ENCODE data around the gene DNAH2.

DNAH2 gene

DNA sequence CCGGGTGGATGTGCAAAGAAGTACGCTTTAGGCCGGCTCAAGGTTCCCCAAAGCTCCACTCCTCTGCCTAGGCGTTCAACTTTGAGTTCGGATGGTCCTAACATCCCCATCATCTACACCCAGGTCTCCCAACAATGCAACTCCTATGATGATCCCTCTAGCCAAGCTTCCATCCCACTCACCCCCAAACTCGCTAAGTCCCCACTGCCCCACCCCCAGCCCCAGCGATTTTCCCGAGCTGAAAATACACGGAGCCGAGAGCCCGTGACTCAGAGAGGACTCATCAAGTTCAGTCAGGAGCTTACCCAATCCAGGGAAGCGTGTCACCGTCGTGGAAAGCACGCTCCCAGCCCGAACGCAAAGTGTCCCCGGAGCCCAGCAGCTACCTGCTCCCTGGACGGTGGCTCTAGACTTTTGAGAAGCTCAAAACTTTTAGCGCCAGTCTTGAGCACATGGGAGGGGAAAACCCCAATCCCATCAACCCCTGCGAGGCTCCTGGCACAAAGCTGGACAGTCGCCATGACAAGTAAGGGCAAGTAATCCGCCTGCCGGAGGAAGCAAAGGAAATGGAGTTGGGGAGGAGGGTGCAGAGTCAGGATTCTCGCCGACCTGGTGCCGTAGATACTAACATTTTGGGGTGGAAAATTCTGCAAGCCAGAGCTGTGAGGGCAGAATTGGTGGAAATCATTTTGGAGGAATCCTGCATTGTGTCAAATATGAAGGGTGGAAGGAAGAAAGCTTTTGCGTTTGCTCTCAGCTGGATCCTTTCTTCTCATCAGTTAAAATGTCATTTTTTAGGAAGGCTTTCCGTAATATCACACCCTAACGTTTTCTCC, 30.3 kb upstream of the DNAH2 start, which contains the start of gene TP53 (continued):
- TF ChIP-seq, protein P1, sequence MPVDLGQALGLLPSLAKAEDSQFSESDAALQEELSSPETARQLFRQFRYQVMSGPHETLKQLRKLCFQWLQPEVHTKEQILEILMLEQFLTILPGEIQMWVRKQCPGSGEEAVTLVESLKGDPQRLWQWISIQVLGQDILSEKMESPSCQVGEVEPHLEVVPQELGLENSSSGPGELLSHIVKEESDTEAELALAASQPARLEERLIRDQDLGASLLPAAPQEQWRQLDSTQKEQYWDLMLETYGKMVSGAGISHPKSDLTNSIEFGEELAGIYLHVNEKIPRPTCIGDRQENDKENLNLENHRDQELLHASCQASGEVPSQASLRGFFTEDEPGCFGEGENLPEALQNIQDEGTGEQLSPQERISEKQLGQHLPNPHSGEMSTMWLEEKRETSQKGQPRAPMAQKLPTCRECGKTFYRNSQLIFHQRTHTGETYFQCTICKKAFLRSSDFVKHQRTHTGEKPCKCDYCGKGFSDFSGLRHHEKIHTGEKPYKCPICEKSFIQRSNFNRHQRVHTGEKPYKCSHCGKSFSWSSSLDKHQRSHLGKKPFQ (tag by site-specific recombination; IDR thresholded peaks at IDR 0.05) = no peak
- TF ChIP-seq ZNF155 (tag by site-specific recombination; IDR thresholded peaks at IDR 0.05) (no peak), ZBTB20 (tag by site-specific recombination; IDR thresholded peaks at IDR 0.05) (peak; percentile 55; the same call in 1 of the 2 replicates), ZNF239 (tag by site-specific recombination; IDR thresholded peaks at IDR 0.05) (no peak), GLIS1 (tag by site-specific recombination; IDR thresholded peaks at IDR 0.05) (no peak), ZSCAN23 (tag by site-specific recombination; IDR thresholded peaks at IDR 0.05) (no peak), SCRT2 (tag by site-specific recombination; IDR thresholded peaks at IDR 0.05) (no peak), ZNF555 (tag by site-specific recombination; conservative IDR thresholded peaks at IDR 0.05) (no peak), ZNF19 (tag by site-specific recombination; IDR thresholded peaks at IDR 0.05; ENCODE audit: low read depth) (no peak), ZNF221 (tag by site-specific recombination; IDR thresholded peaks at IDR 0.05; ENCODE audit: borderline replicate concordance) (no peak), YY2 (tag by site-specific recombination; IDR thresholded peaks at IDR 0.05) (peak; percentile 89), YY1 (tag by site-specific recombination; IDR thresholded peaks at IDR 0.05) (peak; percentile 98), ZNF529 (tag by site-specific recombination; IDR thresholded peaks at IDR 0.05; ENCODE audit: insufficient replicate concordance) (no peak), MEIS1 (CRISPR knock-in tag; IDR thresholded peaks at IDR 0.05; ENCODE audit: borderline replicate concordance) (no peak)
- TF ChIP-seq, protein P2, sequence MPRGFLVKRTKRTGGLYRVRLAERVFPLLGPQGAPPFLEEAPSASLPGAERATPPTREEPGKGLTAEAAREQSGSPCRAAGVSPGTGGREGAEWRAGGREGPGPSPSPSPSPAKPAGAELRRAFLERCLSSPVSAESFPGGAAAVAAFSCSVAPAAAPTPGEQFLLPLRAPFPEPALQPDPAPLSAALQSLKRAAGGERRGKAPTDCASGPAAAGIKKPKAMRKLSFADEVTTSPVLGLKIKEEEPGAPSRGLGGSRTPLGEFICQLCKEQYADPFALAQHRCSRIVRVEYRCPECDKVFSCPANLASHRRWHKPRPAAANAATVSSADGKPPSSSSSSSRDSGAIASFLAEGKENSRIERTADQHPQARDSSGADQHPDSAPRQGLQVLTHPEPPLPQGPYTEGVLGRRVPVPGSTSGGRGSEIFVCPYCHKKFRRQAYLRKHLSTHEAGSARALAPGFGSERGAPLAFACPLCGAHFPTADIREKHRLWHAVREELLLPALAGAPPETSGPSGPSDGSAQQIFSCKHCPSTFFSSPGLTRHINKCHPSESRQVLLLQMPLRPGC (tag by site-specific recombination; IDR thresholded peaks at IDR 0.05) = peak; percentile 67; the same call in 1 of the 2 replicates
- TF ChIP-seq, protein P3, sequence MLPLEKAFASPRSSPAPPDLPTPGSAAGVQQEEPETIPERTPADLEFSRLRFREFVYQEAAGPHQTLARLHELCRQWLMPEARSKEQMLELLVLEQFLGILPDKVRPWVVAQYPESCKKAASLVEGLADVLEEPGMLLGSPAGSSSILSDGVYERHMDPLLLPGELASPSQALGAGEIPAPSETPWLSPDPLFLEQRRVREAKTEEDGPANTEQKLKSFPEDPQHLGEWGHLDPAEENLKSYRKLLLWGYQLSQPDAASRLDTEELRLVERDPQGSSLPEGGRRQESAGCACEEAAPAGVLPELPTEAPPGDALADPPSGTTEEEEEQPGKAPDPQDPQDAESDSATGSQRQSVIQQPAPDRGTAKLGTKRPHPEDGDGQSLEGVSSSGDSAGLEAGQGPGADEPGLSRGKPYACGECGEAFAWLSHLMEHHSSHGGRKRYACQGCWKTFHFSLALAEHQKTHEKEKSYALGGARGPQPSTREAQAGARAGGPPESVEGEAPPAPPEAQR (tag by site-specific recombination; IDR thresholded peaks at IDR 0.05) = no peak
- TF ChIP-seq, protein P4, sequence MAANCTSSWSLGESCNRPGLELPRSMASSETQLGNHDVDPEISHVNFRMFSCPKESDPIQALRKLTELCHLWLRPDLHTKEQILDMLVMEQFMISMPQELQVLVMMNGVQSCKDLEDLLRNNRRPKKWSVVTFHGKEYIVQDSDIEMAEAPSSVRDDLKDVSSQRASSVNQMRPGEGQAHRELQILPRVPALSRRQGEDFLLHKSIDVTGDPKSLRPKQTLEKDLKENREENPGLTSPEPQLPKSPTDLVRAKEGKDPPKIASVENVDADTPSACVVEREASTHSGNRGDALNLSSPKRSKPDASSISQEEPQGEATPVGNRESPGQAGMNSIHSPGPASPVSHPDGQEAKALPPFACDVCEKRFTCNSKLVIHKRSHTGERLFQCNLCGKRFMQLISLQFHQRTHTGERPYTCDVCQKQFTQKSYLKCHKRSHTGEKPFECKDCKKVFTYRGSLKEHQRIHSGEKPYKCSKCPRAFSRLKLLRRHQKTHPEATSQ (tag by site-specific recombination; IDR thresholded peaks at IDR 0.05) = no peak
- TF ChIP-seq, protein P5, sequence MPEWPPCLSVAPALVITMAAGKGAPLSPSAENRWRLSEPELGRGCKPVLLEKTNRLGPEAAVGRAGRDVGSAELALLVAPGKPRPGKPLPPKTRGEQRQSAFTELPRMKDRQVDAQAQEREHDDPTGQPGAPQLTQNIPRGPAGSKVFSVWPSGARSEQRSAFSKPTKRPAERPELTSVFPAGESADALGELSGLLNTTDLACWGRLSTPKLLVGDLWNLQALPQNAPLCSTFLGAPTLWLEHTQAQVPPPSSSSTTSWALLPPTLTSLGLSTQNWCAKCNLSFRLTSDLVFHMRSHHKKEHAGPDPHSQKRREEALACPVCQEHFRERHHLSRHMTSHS (tag by site-specific recombination; IDR thresholded peaks at IDR 0.05) = no peak
- TF ChIP-seq, protein P6, sequence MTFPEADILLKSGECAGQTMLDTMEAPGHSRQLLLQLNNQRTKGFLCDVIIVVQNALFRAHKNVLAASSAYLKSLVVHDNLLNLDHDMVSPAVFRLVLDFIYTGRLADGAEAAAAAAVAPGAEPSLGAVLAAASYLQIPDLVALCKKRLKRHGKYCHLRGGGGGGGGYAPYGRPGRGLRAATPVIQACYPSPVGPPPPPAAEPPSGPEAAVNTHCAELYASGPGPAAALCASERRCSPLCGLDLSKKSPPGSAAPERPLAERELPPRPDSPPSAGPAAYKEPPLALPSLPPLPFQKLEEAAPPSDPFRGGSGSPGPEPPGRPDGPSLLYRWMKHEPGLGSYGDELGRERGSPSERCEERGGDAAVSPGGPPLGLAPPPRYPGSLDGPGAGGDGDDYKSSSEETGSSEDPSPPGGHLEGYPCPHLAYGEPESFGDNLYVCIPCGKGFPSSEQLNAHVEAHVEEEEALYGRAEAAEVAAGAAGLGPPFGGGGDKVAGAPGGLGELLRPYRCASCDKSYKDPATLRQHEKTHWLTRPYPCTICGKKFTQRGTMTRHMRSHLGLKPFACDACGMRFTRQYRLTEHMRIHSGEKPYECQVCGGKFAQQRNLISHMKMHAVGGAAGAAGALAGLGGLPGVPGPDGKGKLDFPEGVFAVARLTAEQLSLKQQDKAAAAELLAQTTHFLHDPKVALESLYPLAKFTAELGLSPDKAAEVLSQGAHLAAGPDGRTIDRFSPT (tag by site-specific recombination; IDR thresholded peaks at IDR 0.05) = no peak
- TF ChIP-seq, protein P7, sequence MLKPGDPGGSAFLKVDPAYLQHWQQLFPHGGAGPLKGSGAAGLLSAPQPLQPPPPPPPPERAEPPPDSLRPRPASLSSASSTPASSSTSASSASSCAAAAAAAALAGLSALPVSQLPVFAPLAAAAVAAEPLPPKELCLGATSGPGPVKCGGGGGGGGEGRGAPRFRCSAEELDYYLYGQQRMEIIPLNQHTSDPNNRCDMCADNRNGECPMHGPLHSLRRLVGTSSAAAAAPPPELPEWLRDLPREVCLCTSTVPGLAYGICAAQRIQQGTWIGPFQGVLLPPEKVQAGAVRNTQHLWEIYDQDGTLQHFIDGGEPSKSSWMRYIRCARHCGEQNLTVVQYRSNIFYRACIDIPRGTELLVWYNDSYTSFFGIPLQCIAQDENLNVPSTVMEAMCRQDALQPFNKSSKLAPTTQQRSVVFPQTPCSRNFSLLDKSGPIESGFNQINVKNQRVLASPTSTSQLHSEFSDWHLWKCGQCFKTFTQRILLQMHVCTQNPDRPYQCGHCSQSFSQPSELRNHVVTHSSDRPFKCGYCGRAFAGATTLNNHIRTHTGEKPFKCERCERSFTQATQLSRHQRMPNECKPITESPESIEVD (tag by site-specific recombination; IDR thresholded peaks at IDR 0.05) = no peak
- TF ChIP-seq, protein P8, sequence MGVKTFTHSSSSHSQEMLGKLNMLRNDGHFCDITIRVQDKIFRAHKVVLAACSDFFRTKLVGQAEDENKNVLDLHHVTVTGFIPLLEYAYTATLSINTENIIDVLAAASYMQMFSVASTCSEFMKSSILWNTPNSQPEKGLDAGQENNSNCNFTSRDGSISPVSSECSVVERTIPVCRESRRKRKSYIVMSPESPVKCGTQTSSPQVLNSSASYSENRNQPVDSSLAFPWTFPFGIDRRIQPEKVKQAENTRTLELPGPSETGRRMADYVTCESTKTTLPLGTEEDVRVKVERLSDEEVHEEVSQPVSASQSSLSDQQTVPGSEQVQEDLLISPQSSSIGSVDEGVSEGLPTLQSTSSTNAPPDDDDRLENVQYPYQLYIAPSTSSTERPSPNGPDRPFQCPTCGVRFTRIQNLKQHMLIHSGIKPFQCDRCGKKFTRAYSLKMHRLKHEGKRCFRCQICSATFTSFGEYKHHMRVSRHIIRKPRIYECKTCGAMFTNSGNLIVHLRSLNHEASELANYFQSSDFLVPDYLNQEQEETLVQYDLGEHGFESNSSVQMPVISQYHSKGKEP (tag by site-specific recombination; IDR thresholded peaks at IDR 0.05) = no peak; the same call in 1 of the 2 replicates
- TF ChIP-seq, protein P9, sequence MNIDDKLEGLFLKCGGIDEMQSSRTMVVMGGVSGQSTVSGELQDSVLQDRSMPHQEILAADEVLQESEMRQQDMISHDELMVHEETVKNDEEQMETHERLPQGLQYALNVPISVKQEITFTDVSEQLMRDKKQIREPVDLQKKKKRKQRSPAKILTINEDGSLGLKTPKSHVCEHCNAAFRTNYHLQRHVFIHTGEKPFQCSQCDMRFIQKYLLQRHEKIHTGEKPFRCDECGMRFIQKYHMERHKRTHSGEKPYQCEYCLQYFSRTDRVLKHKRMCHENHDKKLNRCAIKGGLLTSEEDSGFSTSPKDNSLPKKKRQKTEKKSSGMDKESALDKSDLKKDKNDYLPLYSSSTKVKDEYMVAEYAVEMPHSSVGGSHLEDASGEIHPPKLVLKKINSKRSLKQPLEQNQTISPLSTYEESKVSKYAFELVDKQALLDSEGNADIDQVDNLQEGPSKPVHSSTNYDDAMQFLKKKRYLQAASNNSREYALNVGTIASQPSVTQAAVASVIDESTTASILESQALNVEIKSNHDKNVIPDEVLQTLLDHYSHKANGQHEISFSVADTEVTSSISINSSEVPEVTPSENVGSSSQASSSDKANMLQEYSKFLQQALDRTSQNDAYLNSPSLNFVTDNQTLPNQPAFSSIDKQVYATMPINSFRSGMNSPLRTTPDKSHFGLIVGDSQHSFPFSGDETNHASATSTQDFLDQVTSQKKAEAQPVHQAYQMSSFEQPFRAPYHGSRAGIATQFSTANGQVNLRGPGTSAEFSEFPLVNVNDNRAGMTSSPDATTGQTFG (tag by site-specific recombination; IDR thresholded peaks at IDR 0.05; ENCODE audit: borderline replicate concordance) = no peak

Data from HEK293 (cell line).